HEK293 (cell line): Measurements from ENCODE around the gene MCM8.
A peak's percentile ranks its signal among the peaks of the same experiment; 100 is the strongest.

Source experiments
- CTCF ChIA-PET: fragments of 350-600 bp; formaldehyde crosslinking; extraction: SDS; loops from one replicate; lab custom pipeline; 2021; ENCODE audit warnings: antibody characterized with exemption; lab: Yijun Ruan, JAX
- POLR2A ChIA-PET: fragments of 300-600 bp; formaldehyde crosslinking; extraction: SDS; loops from one replicate; lab custom pipeline; 2020; ENCODE audit warnings: antibody characterized with exemption, inconsistent platforms; lab: Yijun Ruan, JAX
- H3K27ac ChIP-seq: fragments of 200-500 bp; sonication (Bioruptor generic); 2 replicates; pipeline ENCODE4 v1.5.1; 2014; ENCODE audit warnings: low read depth, low read length, control low read depth, inconsistent platforms; ENCODE audit errors: extremely low read depth
- H3K36me3 ChIP-seq, 2 experiments: fragments of 200-500 bp in 1 of 2; sonication (Bioruptor generic) in 1 of 2; 1 replicate in 1 of 2; 2 replicates in 1 of 2; pipeline ENCODE4 v1.5.1; 2014 to 2017; ENCODE audit warnings: inconsistent platforms in 2 of 2, low read length in 2 of 2; ENCODE audit not compliant: control insufficient read depth in 2 of 2, insufficient read depth in 1 of 2
- H3K4me1 ChIP-seq: fragments of 200-500 bp; sonication (Bioruptor generic); 2 replicates; pipeline ENCODE4 v1.5.1; 2014; ENCODE audit warnings: mild to moderate bottlenecking, low read length, inconsistent platforms; ENCODE audit not compliant: control insufficient read depth, insufficient read depth
- H3K4me3 ChIP-seq: 2 replicates; pipeline ENCODE4 v1.5.1; 2011; ENCODE audit warnings: low read depth, mild to moderate bottlenecking, control low read depth, low read length, moderate library complexity
- H3K9me3 ChIP-seq: fragments of 200-500 bp; sonication (Bioruptor generic); 2 replicates; pipeline ENCODE4 v1.5.1; 2014; ENCODE audit warnings: low read depth, low read length, inconsistent platforms; ENCODE audit not compliant: control insufficient read depth, insufficient read depth
- IKZF3 ChIP-seq: fragments of 450-650 bp; IDR thresholded peaks from 2 replicates; pipeline ENCODE4 v1.5.0; 2018; ENCODE audit warnings: missing biosample characterization, mild to moderate bottlenecking, missing genetic modification characterization, moderate library complexity
- OSR2 ChIP-seq: fragments of 450-650 bp; formaldehyde crosslinking; IDR thresholded peaks from 2 replicates; pipeline ENCODE4 v1.5.1; 2016; ENCODE audit warnings: missing biosample characterization, missing genetic modification characterization
- SP7 ChIP-seq: fragments of 450-650 bp; formaldehyde crosslinking; IDR thresholded peaks from 2 replicates; pipeline ENCODE4 v1.5.1; 2016; ENCODE audit warnings: missing biosample characterization, missing genetic modification characterization
- WT1 ChIP-seq: fragments of 450-650 bp; formaldehyde crosslinking; IDR thresholded peaks from 2 replicates; pipeline ENCODE4 v1.5.1; 2016; ENCODE audit warnings: missing biosample characterization, missing genetic modification characterization
- ZBTB1 ChIP-seq: fragments of 450-650 bp; formaldehyde crosslinking; IDR thresholded peaks from 2 replicates; pipeline ENCODE4 v1.5.1; 2016; ENCODE audit warnings: missing biosample characterization, missing genetic modification characterization
- ZEB2 ChIP-seq: fragments of 450-650 bp; formaldehyde crosslinking; IDR thresholded peaks from 2 replicates; pipeline ENCODE4 v1.5.1; 2016; ENCODE audit warnings: missing biosample characterization, missing genetic modification characterization
- ZIC2 ChIP-seq: fragments of 450-650 bp; formaldehyde crosslinking; IDR thresholded peaks from 2 replicates; pipeline ENCODE4 v1.5.1; 2016; ENCODE audit warnings: missing biosample characterization, missing genetic modification characterization
- ZNF114 ChIP-seq: fragments of 450-650 bp; formaldehyde crosslinking; IDR thresholded peaks from 2 replicates; pipeline ENCODE4 v1.5.0; 2017; ENCODE audit warnings: missing biosample characterization, missing genetic modification characterization
- ZNF121 ChIP-seq: fragments of 450-650 bp; formaldehyde crosslinking; IDR thresholded peaks from 2 replicates; pipeline ENCODE4 v1.5.1; 2016; ENCODE audit warnings: missing biosample characterization, missing genetic modification characterization
- ZNF24 ChIP-seq: fragments of 450-650 bp; formaldehyde crosslinking; IDR thresholded peaks from 2 replicates; pipeline ENCODE4 v1.5.1; 2016; ENCODE audit warnings: missing biosample characterization, missing genetic modification characterization
- ZNF416 ChIP-seq: fragments of 450-650 bp; formaldehyde crosslinking; IDR thresholded peaks from 2 replicates; pipeline ENCODE4 v1.5.1; 2016; ENCODE audit warnings: missing biosample characterization, missing genetic modification characterization
- ZNF513 ChIP-seq: fragments of 450-650 bp; IDR thresholded peaks from 2 replicates; pipeline ENCODE4 v1.5.1; 2018; ENCODE audit warnings: missing biosample characterization, missing genetic modification characterization
- ZNF560 ChIP-seq: fragments of 450-650 bp; formaldehyde crosslinking; IDR thresholded peaks from 2 replicates; pipeline ENCODE4 v1.5.1; 2017; ENCODE audit warnings: missing biosample characterization, missing genetic modification characterization, borderline replicate concordance
- ZNF610 ChIP-seq: fragments of 450-650 bp; formaldehyde crosslinking; IDR thresholded peaks from 2 replicates; pipeline ENCODE4 v1.5.1; 2016; ENCODE audit warnings: missing biosample characterization, missing genetic modification characterization, borderline replicate concordance
- ZNF677 ChIP-seq: fragments of 450-650 bp; IDR thresholded peaks from 2 replicates; pipeline ENCODE4 v1.5.0; 2018; ENCODE audit warnings: missing biosample characterization, mild to moderate bottlenecking, missing genetic modification characterization, moderate library complexity
- ZNF785 ChIP-seq: fragments of 450-650 bp; formaldehyde crosslinking; IDR thresholded peaks from 2 replicates; pipeline ENCODE4 v1.5.1; 2016; ENCODE audit warnings: missing biosample characterization, missing genetic modification characterization
- TF ChIP-seq, protein P1 (sequence below): fragments of 450-650 bp; formaldehyde crosslinking; IDR thresholded peaks from 2 replicates; pipeline ENCODE4 v1.5.1; 2016; ENCODE audit warnings: missing biosample characterization, missing genetic modification characterization

MCM8 gene

GRCh38 chr20:5913166-5913565 lies 37.3 kb upstream of the MCM8 start:
- TF ChIP-seq, protein P1, sequence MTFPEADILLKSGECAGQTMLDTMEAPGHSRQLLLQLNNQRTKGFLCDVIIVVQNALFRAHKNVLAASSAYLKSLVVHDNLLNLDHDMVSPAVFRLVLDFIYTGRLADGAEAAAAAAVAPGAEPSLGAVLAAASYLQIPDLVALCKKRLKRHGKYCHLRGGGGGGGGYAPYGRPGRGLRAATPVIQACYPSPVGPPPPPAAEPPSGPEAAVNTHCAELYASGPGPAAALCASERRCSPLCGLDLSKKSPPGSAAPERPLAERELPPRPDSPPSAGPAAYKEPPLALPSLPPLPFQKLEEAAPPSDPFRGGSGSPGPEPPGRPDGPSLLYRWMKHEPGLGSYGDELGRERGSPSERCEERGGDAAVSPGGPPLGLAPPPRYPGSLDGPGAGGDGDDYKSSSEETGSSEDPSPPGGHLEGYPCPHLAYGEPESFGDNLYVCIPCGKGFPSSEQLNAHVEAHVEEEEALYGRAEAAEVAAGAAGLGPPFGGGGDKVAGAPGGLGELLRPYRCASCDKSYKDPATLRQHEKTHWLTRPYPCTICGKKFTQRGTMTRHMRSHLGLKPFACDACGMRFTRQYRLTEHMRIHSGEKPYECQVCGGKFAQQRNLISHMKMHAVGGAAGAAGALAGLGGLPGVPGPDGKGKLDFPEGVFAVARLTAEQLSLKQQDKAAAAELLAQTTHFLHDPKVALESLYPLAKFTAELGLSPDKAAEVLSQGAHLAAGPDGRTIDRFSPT (tag by site-specific recombination), result no peak
- TF ChIP-seq SP7 (tag by site-specific recombination) (peak; percentile 56), OSR2 (no peak), ZNF610 (tag by site-specific recombination) (no peak), ZNF114 (no peak)
- POLR2A ChIA-PET, result no interaction called here
- H3K4me1 ChIP-seq, result peaks cover 3% of the 10 kb centered on the region; the same call in 1 of the 2 replicates
- no peak overlapping the region for H3K27ac ChIP-seq
- CTCF ChIA-PET, result no interaction called here
- no peaks in the 10 kb centered on the region for H3K9me3 ChIP-seq
- H3K36me3 ChIP-seq, result no peaks in the 10 kb centered on the region
- H3K4me3 ChIP-seq, result no peak overlapping the region

- ChIA-PET POLR2A (no interaction called here), CTCF (interaction anchor here (0.6 to 1.1 kb wide), 2 partner anchors 127 to 355 kb away, joined by 4 read pairs; no protein-coding TSS in a partner anchor)
- H3K27ac ChIP-seq, result no peak overlapping the region
- no peak overlapping the region for H3K4me3 ChIP-seq
- peaks cover 6% of the 10 kb centered on the region for H3K4me1 ChIP-seq
- no peaks in the 10 kb centered on the region for H3K36me3 ChIP-seq
- no peak for TF ChIP-seq ZNF513 (tag by site-specific recombination)
- TF ChIP-seq ZIC2, result no peak
- no peak for TF ChIP-seq ZEB2
- no peak for TF ChIP-seq ZNF560 (tag by site-specific recombination)
- no peak for TF ChIP-seq IKZF3 (tag by site-specific recombination)
- TF ChIP-seq ZNF416 (tag by site-specific recombination), result no peak
- no peak for TF ChIP-seq ZNF24 (tag by site-specific recombination)
- no peak for TF ChIP-seq ZBTB1
- TF ChIP-seq WT1 (tag by site-specific recombination), result no peak
- no peak for TF ChIP-seq ZNF677 (tag by site-specific recombination)
- TF ChIP-seq ZNF121 (tag by site-specific recombination), result no peak
- TF ChIP-seq, protein P1 (tag by site-specific recombination), result no peak
- TF ChIP-seq ZNF785 (tag by site-specific recombination), result no peak
- no peaks in the 10 kb centered on the region for H3K9me3 ChIP-seq
These were observed 35.6 kb upstream of the MCM8 start for GRCh38 chr20:5914859-5915258.
